GM21737 (cell line): ENCODE data around the gene ANAPC2.
A peak's percentile ranks its signal among the peaks of the same experiment; 100 is the strongest.

ENCODE experiments used
- ATAC-seq: cut with Tn5 transposase; IDR thresholded peaks from one replicate; pipeline ENCODE4 v1.9.1; 2021; ENCODE audit warnings: mild to moderate bottlenecking, moderate library complexity; ENCODE audit not compliant: unreplicated experiment

The ANAPC2 gene

GRCh38 chr9:137134191-137134590 is 54.2 kb downstream of the ANAPC2 start:
- ATAC-seq: no peak

- no peak for ATAC-seq
Measured at GRCh38 chr9:137130176-137130755, 58.1 kb downstream of the ANAPC2 start.

GRCh38 chr9:137129456-137130175 is 58.7 kb downstream of the ANAPC2 start:
- peak; percentile 86 for ATAC-seq

GRCh38 chr9:137128862-137129455 is 59.4 kb downstream of the ANAPC2 start:
- no peak for ATAC-seq

GRCh38 chr9:137128158-137128861 is 60.0 kb downstream of the ANAPC2 start:
- ATAC-seq: no peak

- no peak for ATAC-seq
Measured at GRCh38 chr9:137127301-137128157, 60.8 kb downstream of the ANAPC2 start.

- no peak for ATAC-seq
Measured at GRCh38 chr9:137126786-137127185, 61.6 kb downstream of the ANAPC2 start.
